ENCODE results near the gene ZPBP2.

Gene ZPBP2

GRCh38 chr17:39921323-39921722 is 53.3 kb downstream of the ZPBP2 start:
- DNase-seq (ENCODE audit: low read depth) = no peak
- TF ChIP-seq CTCF (conservative IDR thresholded peaks at IDR 0.05; ENCODE audit: low read depth, low read length) = no peak

GRCh38 chr17:39922006-39922405 is 54.0 kb downstream of the ZPBP2 start:
- TF ChIP-seq CTCF (conservative IDR thresholded peaks at IDR 0.05; ENCODE audit: low read depth, low read length) = no peak
- no peak for DNase-seq (ENCODE audit: low read depth)
- no peak overlapping the region for H3K4me3 ChIP-seq (ENCODE audit: low read depth, low read length)

More at GRCh38 chr17:39921323-39921722, 53.3 kb downstream of the ZPBP2 start:
- no peak overlapping the region for H3K4me3 ChIP-seq (ENCODE audit: low read depth, low read length)

GRCh38 chr17:39923230-39923629 is 55.2 kb downstream of the ZPBP2 start:
- no peak for DNase-seq (ENCODE audit: low read depth)
- H3K4me3 ChIP-seq (ENCODE audit: low read depth, low read length) = no peak overlapping the region
- TF ChIP-seq CTCF (conservative IDR thresholded peaks at IDR 0.05; ENCODE audit: low read depth, low read length) = no peak

GRCh38 chr17:39923836-39924690 is 56.1 kb downstream of the ZPBP2 start:
- peak; percentile 69 for TF ChIP-seq CTCF (conservative IDR thresholded peaks at IDR 0.05; ENCODE audit: low read depth, low read length)
- DNase-seq (ENCODE audit: low read depth) = peak; percentile 45
- no peak overlapping the region for H3K4me3 ChIP-seq (ENCODE audit: low read depth, low read length)

GRCh38 chr17:39924691-39925055 is 56.7 kb downstream of the ZPBP2 start:
- TF ChIP-seq CTCF (conservative IDR thresholded peaks at IDR 0.05; ENCODE audit: low read depth, low read length) = no peak
- H3K4me3 ChIP-seq (ENCODE audit: low read depth, low read length) = no peak overlapping the region
- DNase-seq (ENCODE audit: low read depth) = no peak

GRCh38 chr17:39925282-39926134 is 57.5 kb downstream of the ZPBP2 start:
- peak overlapping the region; percentile 82 for H3K4me3 ChIP-seq (ENCODE audit: low read depth, low read length)
- DNase-seq (ENCODE audit: low read depth) = no peak
- TF ChIP-seq CTCF (conservative IDR thresholded peaks at IDR 0.05; ENCODE audit: low read depth, low read length) = no peak
